ENCODE results near the gene HID1.

DNA sequence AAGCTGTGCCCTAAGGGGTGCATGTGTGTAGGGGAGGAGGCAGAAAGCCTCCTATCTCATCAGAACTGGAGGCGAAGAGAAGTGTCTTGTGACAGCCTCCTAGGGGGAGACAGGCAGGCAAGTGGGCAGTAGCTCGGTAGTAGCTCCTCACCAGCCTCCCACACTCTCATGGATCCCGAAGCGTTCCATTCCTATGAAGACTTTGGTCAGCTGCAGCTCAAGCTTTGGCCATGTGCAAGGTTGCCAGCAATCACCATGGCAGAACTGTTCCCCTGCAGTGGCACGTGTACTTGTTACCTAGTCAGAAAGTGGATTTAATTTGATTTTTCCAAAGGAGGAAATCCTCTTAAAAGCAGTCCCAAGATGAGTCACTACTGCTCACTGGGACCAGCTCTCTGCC, 46.6 kb upstream of the HID1 start:
- TF ChIP-seq, protein P1, sequence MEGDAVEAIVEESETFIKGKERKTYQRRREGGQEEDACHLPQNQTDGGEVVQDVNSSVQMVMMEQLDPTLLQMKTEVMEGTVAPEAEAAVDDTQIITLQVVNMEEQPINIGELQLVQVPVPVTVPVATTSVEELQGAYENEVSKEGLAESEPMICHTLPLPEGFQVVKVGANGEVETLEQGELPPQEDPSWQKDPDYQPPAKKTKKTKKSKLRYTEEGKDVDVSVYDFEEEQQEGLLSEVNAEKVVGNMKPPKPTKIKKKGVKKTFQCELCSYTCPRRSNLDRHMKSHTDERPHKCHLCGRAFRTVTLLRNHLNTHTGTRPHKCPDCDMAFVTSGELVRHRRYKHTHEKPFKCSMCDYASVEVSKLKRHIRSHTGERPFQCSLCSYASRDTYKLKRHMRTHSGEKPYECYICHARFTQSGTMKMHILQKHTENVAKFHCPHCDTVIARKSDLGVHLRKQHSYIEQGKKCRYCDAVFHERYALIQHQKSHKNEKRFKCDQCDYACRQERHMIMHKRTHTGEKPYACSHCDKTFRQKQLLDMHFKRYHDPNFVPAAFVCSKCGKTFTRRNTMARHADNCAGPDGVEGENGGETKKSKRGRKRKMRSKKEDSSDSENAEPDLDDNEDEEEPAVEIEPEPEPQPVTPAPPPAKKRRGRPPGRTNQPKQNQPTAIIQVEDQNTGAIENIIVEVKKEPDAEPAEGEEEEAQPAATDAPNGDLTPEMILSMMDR (IDR thresholded peaks at IDR 0.05) = no peak
- TF ChIP-seq EZH2phosphoT487 (IDR thresholded peaks at IDR 0.05) (no peak), EZH2 (IDR thresholded peaks at IDR 0.05) (no peak)
